ENCODE results near the gene CDC42BPA. TPM values are rescaled to one million over a fixed set of nuclear protein-coding genes. Genes with fewer than 3 reads are reported as not detected.
A peak's percentile ranks its signal among the peaks of the same experiment; 100 is the strongest.

CDC42BPA gene
- total RNA-seq, 2 donors from 2014 or later, result 30.0 to 34.3 TPM

DNA sequence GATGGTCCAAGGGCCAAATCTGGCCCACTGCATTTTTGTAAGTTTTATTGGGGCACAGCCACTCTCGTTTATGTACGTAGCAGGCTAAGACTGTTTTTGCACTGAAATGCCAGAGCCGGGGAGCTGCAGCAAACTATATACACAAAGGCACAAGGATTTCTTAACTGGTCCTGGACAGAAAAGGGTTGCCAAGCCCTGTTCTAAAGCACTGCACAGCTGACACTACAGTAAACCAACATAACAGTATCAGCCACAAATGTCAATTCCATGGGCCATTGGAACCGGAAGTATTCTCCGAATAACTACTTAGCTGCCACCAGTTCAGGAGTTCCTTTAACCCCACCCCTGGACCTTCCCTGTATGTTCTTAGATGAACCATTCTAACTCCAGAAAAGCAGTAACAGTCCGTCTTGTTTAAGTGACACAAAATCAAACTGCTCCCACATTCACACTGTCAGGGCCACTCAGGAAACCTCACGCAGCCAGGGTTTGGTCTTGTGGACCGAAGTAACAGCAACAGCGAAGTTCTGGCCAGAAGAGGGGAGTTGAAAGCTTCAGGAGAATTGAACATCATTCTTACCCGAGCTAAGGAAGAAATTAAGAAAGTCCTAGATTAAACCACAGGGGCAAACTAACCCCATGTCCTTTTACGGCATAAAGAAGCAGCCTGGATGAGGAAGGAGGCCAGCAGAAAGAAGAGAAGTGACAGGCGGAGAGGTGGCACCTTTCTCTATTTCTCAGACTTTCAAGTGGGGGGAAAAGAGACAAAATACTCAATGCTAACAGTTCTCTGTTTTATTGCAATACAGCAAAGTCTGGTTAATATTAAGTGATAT is 329.0 kb downstream of the CDC42BPA start:
- Mint-ChIP-seq H3K4me3 (no peak overlapping the region), H3K36me3 (ENCODE audit: low read depth) (peaks cover 21% of the 10 kb centered on the region), H3K27ac (peak overlapping the region; percentile 76), H3K9me3 (no peaks in the 10 kb centered on the region), H3K4me1 (peaks cover 21% of the 10 kb centered on the region), H3K27me3 (ENCODE audit: insufficient read depth) (no peaks in the 10 kb centered on the region)
- H3K9me3 ChIP-seq (ENCODE audit: control insufficient read depth, low read length), result no peaks in the 10 kb centered on the region
- no peaks in the 10 kb centered on the region for H3K36me3 ChIP-seq (ENCODE audit: control insufficient read depth, insufficient read depth, low read length)
- no peak overlapping the region for H3K4me3 ChIP-seq (ENCODE audit: low read length)
- no peaks in the 10 kb centered on the region for H3K27me3 ChIP-seq (ENCODE audit: control insufficient read depth, insufficient read depth, low read length, poor library complexity, severe bottlenecking)
- no peak overlapping the region for H3K9ac ChIP-seq (ENCODE audit: extremely low read depth, low read length, poor library complexity, severe bottlenecking)
- H3K4me1 ChIP-seq (ENCODE audit: control insufficient read depth, insufficient read depth, low read length), result peaks cover 12% of the 10 kb centered on the region
- WGBS, 2 experiments (ENCODE audit: insufficient coverage in 1 of 2, insufficient read length in 1 of 2), result 96 to 100% methylated on average over 2 to 12 of the region's 12 CpGs
- H3K27ac ChIP-seq (ENCODE audit: low read depth, low read length), result no peak overlapping the region
- TF ChIP-seq, protein P1, sequence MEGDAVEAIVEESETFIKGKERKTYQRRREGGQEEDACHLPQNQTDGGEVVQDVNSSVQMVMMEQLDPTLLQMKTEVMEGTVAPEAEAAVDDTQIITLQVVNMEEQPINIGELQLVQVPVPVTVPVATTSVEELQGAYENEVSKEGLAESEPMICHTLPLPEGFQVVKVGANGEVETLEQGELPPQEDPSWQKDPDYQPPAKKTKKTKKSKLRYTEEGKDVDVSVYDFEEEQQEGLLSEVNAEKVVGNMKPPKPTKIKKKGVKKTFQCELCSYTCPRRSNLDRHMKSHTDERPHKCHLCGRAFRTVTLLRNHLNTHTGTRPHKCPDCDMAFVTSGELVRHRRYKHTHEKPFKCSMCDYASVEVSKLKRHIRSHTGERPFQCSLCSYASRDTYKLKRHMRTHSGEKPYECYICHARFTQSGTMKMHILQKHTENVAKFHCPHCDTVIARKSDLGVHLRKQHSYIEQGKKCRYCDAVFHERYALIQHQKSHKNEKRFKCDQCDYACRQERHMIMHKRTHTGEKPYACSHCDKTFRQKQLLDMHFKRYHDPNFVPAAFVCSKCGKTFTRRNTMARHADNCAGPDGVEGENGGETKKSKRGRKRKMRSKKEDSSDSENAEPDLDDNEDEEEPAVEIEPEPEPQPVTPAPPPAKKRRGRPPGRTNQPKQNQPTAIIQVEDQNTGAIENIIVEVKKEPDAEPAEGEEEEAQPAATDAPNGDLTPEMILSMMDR (conservative IDR thresholded peaks at IDR 0.05), result no peak
- no peak for DNase-seq

DNA sequence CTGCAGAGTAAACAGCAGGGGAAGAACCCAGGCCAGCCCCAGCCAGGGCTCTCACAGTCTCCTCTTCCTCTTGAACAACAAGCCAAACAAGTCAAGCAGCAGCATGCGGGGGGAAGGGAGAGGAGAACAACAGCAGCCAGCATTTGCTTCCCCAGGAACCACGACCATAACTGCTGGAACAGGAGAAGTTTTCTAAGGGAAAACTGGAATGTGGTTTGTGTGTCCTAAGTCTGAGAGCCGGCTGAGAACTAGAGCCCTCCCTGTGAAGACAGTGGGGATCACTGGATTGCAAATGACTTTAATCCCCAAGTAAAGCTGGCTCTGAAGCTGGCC is 330.0 kb downstream of the CDC42BPA start:
- Mint-ChIP-seq H3K27ac (peak overlapping the region; percentile 76), H3K36me3 (ENCODE audit: low read depth) (peaks cover 17% of the 10 kb centered on the region), H3K27me3 (ENCODE audit: insufficient read depth) (no peaks in the 10 kb centered on the region), H3K4me1 (peaks cover 15% of the 10 kb centered on the region), H3K4me3 (no peak overlapping the region), H3K9me3 (no peaks in the 10 kb centered on the region)
- H3K4me1 ChIP-seq (ENCODE audit: control insufficient read depth, insufficient read depth, low read length), result peaks cover 7% of the 10 kb centered on the region
- H3K9ac ChIP-seq (ENCODE audit: extremely low read depth, low read length, poor library complexity, severe bottlenecking), result no peak overlapping the region
- no peak overlapping the region for H3K4me3 ChIP-seq (ENCODE audit: low read length)
- DNase-seq, result no peak
- WGBS, 2 experiments (ENCODE audit: insufficient coverage in 1 of 2, insufficient read length in 1 of 2), result 79% methylated on average over 3 of the region's 3 CpGs; no CpG with 5 or more reads in 1 of the 2 experiments
- peak overlapping the region; percentile 24 for H3K27ac ChIP-seq (ENCODE audit: low read depth, low read length)
- H3K9me3 ChIP-seq (ENCODE audit: control insufficient read depth, low read length), result no peaks in the 10 kb centered on the region
- H3K36me3 ChIP-seq (ENCODE audit: control insufficient read depth, insufficient read depth, low read length), result no peaks in the 10 kb centered on the region
- TF ChIP-seq, protein P1 (conservative IDR thresholded peaks at IDR 0.05), result no peak
- H3K27me3 ChIP-seq (ENCODE audit: control insufficient read depth, insufficient read depth, low read length, poor library complexity, severe bottlenecking), result no peaks in the 10 kb centered on the region

DNA sequence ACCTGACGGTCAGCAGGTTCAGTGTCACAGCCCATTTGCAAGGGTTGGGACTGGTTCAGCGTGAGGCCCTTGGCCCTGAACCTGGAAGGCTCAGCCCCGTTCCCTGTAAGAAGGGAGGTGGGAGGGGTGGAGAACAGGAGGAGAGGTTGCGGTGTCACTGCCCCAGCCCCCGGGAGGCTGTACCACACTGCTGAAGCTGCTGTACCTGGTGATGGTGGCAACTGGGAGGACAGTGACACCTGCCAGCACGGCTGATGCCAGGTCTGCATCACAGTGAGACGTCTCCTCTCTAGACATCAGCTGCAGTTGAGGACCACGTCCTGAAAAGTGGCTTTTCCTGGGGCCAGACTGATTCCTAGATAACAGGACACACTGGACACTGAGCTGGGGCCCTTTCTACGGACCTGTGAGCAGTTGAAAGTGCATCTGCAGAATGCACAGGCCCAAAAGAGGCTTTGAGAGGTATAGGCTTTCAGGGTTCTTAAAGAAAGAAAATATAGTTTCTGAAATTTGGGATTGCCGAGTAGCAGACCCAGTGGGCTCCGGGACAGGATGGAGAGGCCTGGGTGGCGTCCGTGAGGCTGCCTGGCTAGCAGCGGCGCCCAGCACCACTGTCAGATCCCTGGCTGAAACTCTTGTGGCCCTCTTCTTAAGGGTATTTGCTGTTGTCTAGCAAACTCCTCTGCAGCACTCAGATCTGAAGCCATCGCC is 330.5 kb downstream of the CDC42BPA start:
- WGBS, 2 experiments (ENCODE audit: insufficient coverage in 1 of 2, insufficient read length in 1 of 2), result 91 to 97% methylated on average over 11 to 16 of the region's 16 CpGs
- TF ChIP-seq, protein P1 (conservative IDR thresholded peaks at IDR 0.05), result no peak
- Histone ChIP-seq H3K9ac (ENCODE audit: extremely low read depth, low read length, poor library complexity, severe bottlenecking) (no peak overlapping the region), H3K27ac (ENCODE audit: low read depth, low read length) (no peak overlapping the region), H3K4me3 (ENCODE audit: low read length) (no peak overlapping the region), H3K36me3 (ENCODE audit: control insufficient read depth, insufficient read depth, low read length) (no peaks in the 10 kb centered on the region), H3K4me1 (ENCODE audit: control insufficient read depth, insufficient read depth, low read length) (peaks cover 7% of the 10 kb centered on the region), H3K9me3 (ENCODE audit: control insufficient read depth, low read length) (no peaks in the 10 kb centered on the region), H3K27me3 (ENCODE audit: control insufficient read depth, insufficient read depth, low read length, poor library complexity, severe bottlenecking) (no peaks in the 10 kb centered on the region)
- peaks cover 17% of the 10 kb centered on the region for H3K36me3 Mint-ChIP-seq (ENCODE audit: low read depth)
- H3K27me3 Mint-ChIP-seq (ENCODE audit: insufficient read depth), result no peaks in the 10 kb centered on the region
- no peak for DNase-seq
- no peaks in the 10 kb centered on the region for H3K9me3 Mint-ChIP-seq
- no peak overlapping the region for H3K4me3 Mint-ChIP-seq
- H3K27ac Mint-ChIP-seq, result peak overlapping the region; percentile 76
- H3K4me1 Mint-ChIP-seq, result peaks cover 13% of the 10 kb centered on the region
